Colonic mucosa (tissue), 4 donors: ENCODE measurements around the gene SLC8A1. TPM values are rescaled to one million over a fixed set of nuclear protein-coding genes. Genes with fewer than 3 reads are reported as not detected.

ENCODE experiments used
- DNase-seq: peaks from one replicate; pipeline ENCODE4 v3.0.0-alpha.2; 2020
- H3K27ac ChIP-seq: fragments of 200-600 bp; one replicate; pipeline ENCODE4 v1.8.0; 2021
- H3K27me3 ChIP-seq: fragments of 200-600 bp; one replicate; pipeline ENCODE4 v1.8.0; 2021
- H3K36me3 ChIP-seq: fragments of 200-600 bp; one replicate; pipeline ENCODE4 v1.8.0; 2021
- H3K4me1 ChIP-seq: fragments of 200-600 bp; one replicate; pipeline ENCODE4 v1.8.0; 2021; ENCODE audit warnings: mild to moderate bottlenecking
- H3K4me3 ChIP-seq: fragments of 200-600 bp; one replicate; pipeline ENCODE4 v1.8.0; 2021
- H3K9ac ChIP-seq, 2 donors: one replicate each; pipeline ENCODE4 v1.7.0; 2013; ENCODE audit warnings: control low read depth in 2 of 2, low read depth in 2 of 2, low read length in 2 of 2
- H3K9me3 ChIP-seq: fragments of 200-600 bp; one replicate; pipeline ENCODE4 v1.8.0; 2021
- CTCF ChIP-seq: fragments of 200-600 bp; IDR thresholded peaks from one replicate; pipeline ENCODE4 v1.8.0; 2022; ENCODE audit warnings: antibody characterized with exemption, mild to moderate bottlenecking
- intact Hi-C: fragments of 100-400 bp; cut with DNase I; formaldehyde crosslinking; loops from one replicate; pipeline ENCODE4 v1.14.1; 2022
- total RNA-seq, 2 donors: library from RNA; stranded (reverse); fragmentation: NEBNext Ultra II Directional in 1 of 2; extraction: Animal tissue kit (Norgen Biotek cat#: 25700) in 1 of 2; gene quantifications; one replicate each; pipeline ENCODE4 v1.2.1, GENCODE V29; 2021
- donor health status: healthy.
- donor health status: DM: no; HTN: no; CAD: no.
- donor health status: DM: no; HTN: no; CAD: no.

The SLC8A1 gene
- total RNA-seq, 2 donors from 2014 or later = 4.1 to 25.5 TPM

- no peak for DNase-seq
- TF ChIP-seq CTCF = no peak
- no peaks in the 10 kb centered on the region for H3K4me1 ChIP-seq
- H3K27me3 ChIP-seq = no peaks in the 10 kb centered on the region
- no peak overlapping the region for H3K4me3 ChIP-seq
- no peak overlapping the region for H3K9ac ChIP-seq
- H3K9me3 ChIP-seq = no peaks in the 10 kb centered on the region
- no peak overlapping the region for H3K27ac ChIP-seq
- intact Hi-C loops = no loop called here
- H3K36me3 ChIP-seq = no peaks in the 10 kb centered on the region
Observed at GRCh38 chr2:40363231-40363630, 88.7 kb downstream of the SLC8A1 start.

GRCh38 chr2:40361478-40361877 lies 90.4 kb downstream of the SLC8A1 start:
- no peak overlapping the region for H3K27ac ChIP-seq
- no peak for DNase-seq
- no peaks in the 10 kb centered on the region for H3K27me3 ChIP-seq
- no peaks in the 10 kb centered on the region for H3K9me3 ChIP-seq
- H3K4me1 ChIP-seq = no peaks in the 10 kb centered on the region
- no peaks in the 10 kb centered on the region for H3K36me3 ChIP-seq
- no peak overlapping the region for H3K9ac ChIP-seq
- intact Hi-C loops = no loop called here
- no peak overlapping the region for H3K4me3 ChIP-seq
- TF ChIP-seq CTCF = no peak

GRCh38 chr2:40360652-40361051 lies 91.2 kb downstream of the SLC8A1 start:
- DNase-seq = no peak
- Histone ChIP-seq H3K9me3 (no peaks in the 10 kb centered on the region), H3K9ac (no peak overlapping the region), H3K4me1 (no peaks in the 10 kb centered on the region), H3K4me3 (no peak overlapping the region), H3K27me3 (no peaks in the 10 kb centered on the region), H3K36me3 (no peaks in the 10 kb centered on the region), H3K27ac (no peak overlapping the region)
- TF ChIP-seq CTCF = no peak
- intact Hi-C loops = no loop called here

- Histone ChIP-seq H3K4me1 (no peaks in the 10 kb centered on the region), H3K27ac (no peak overlapping the region), H3K4me3 (no peak overlapping the region), H3K27me3 (no peaks in the 10 kb centered on the region), H3K9ac (no peak overlapping the region), H3K9me3 (no peaks in the 10 kb centered on the region), H3K36me3 (no peaks in the 10 kb centered on the region)
- no peak for DNase-seq
- intact Hi-C loops = no loop called here
- TF ChIP-seq CTCF = no peak
Observed at GRCh38 chr2:40359811-40360210, 92.1 kb downstream of the SLC8A1 start.

- Histone ChIP-seq H3K4me1 (no peaks in the 10 kb centered on the region), H3K9ac (no peak overlapping the region), H3K4me3 (no peak overlapping the region), H3K27me3 (no peaks in the 10 kb centered on the region), H3K36me3 (no peaks in the 10 kb centered on the region), H3K9me3 (no peaks in the 10 kb centered on the region), H3K27ac (no peak overlapping the region)
- no peak for DNase-seq
- TF ChIP-seq CTCF = no peak
- intact Hi-C loops = no loop called here
Observed at GRCh38 chr2:40358783-40359182, 93.1 kb downstream of the SLC8A1 start.

GRCh38 chr2:40357667-40358066 lies 94.2 kb downstream of the SLC8A1 start:
- intact Hi-C loops = no loop called here
- Histone ChIP-seq H3K9me3 (no peaks in the 10 kb centered on the region), H3K27me3 (no peaks in the 10 kb centered on the region), H3K27ac (no peak overlapping the region), H3K4me3 (no peak overlapping the region), H3K9ac (no peak overlapping the region), H3K36me3 (no peaks in the 10 kb centered on the region), H3K4me1 (no peaks in the 10 kb centered on the region)
- DNase-seq = no peak
- no peak for TF ChIP-seq CTCF
